H9 (cell line): ENCODE measurements around the gene LARGE1. TPM values are rescaled to one million over a fixed set of nuclear protein-coding genes. Genes with fewer than 3 reads are reported as not detected.
A peak's percentile ranks its signal among the peaks of the same experiment; 100 is the strongest.

Experiments
- DNase-seq: peaks from one replicate; pipeline ENCODE4 v3.0.0-alpha.2; 2017
- H2AFZ ChIP-seq: one replicate; pipeline ENCODE4 v1.6.1; 2013; ENCODE audit warnings: mild to moderate bottlenecking, low read length, control low read depth, moderate library complexity
- H2AK5ac ChIP-seq: 2 replicates; pipeline ENCODE4 v1.6.1; 2013; ENCODE audit warnings: low read length, control low read depth, mixed read lengths; ENCODE audit not compliant: insufficient read length
- H2BK120ac ChIP-seq: one replicate; pipeline ENCODE4 v1.6.1; 2013; ENCODE audit warnings: low read depth, mild to moderate bottlenecking, low read length, control low read depth, inconsistent platforms; ENCODE audit not compliant: poor library complexity, severe bottlenecking
- H2BK12ac ChIP-seq: 2 replicates; pipeline ENCODE4 v1.6.1; 2013; ENCODE audit warnings: low read length, control low read depth, mixed read lengths, low read depth; ENCODE audit not compliant: insufficient read length
- H2BK15ac ChIP-seq: 2 replicates; pipeline ENCODE4 v1.6.1; 2013; ENCODE audit warnings: low read depth, low read length, control low read depth
- H2BK20ac ChIP-seq: one replicate; pipeline ENCODE4 v1.6.1; 2013; ENCODE audit warnings: low read depth, mild to moderate bottlenecking, low read length, control low read depth, inconsistent platforms; ENCODE audit not compliant: poor library complexity, severe bottlenecking
- H2BK5ac ChIP-seq: 2 replicates; pipeline ENCODE4 v1.6.1; 2013; ENCODE audit warnings: low read length, control low read depth, mixed read lengths; ENCODE audit not compliant: insufficient read length
- H3K14ac ChIP-seq: 2 replicates; pipeline ENCODE4 v1.6.1; 2013; ENCODE audit warnings: low read length, control low read depth; ENCODE audit not compliant: insufficient read depth
- H3K18ac ChIP-seq: 2 replicates; pipeline ENCODE4 v1.6.1; 2013; ENCODE audit warnings: low read depth, mild to moderate bottlenecking, mixed read lengths, low read length, control low read depth; ENCODE audit not compliant: insufficient read length
- H3K23ac ChIP-seq: 2 replicates; pipeline ENCODE4 v1.6.1; 2013; ENCODE audit warnings: low read length, control low read depth, mixed read lengths, low read depth; ENCODE audit not compliant: insufficient read length
- H3K23me2 ChIP-seq: 2 replicates; pipeline ENCODE4 v1.6.1; 2013; ENCODE audit warnings: low read depth, mild to moderate bottlenecking, mixed read lengths, low read length, control low read depth; ENCODE audit not compliant: insufficient read length, poor library complexity, severe bottlenecking
- H3K27ac ChIP-seq: 2 replicates; pipeline ENCODE4 v1.5.1; 2013; ENCODE audit warnings: low read length, control low read depth, mixed read lengths, low read depth; ENCODE audit not compliant: insufficient read length
- H3K27me3 ChIP-seq: 2 replicates; pipeline ENCODE4 v1.6.1; 2013; ENCODE audit warnings: low read length, control low read depth, inconsistent platforms; ENCODE audit not compliant: insufficient read depth
- H3K4ac ChIP-seq: 2 replicates; pipeline ENCODE4 v1.6.1; 2013; ENCODE audit warnings: low read depth, mild to moderate bottlenecking, control low read depth, inconsistent platforms, low read length, moderate library complexity
- H3K4me1 ChIP-seq: 2 replicates; pipeline ENCODE4 v1.6.1; 2013; ENCODE audit warnings: low read length, control low read depth, inconsistent platforms; ENCODE audit not compliant: insufficient read depth
- H3K4me2 ChIP-seq: 2 replicates; pipeline ENCODE4 v1.6.1; 2013; ENCODE audit warnings: low read length, control low read depth, mixed read lengths; ENCODE audit not compliant: insufficient read length, insufficient read depth
- H3K56ac ChIP-seq: 2 replicates; pipeline ENCODE4 v1.6.1; 2013; ENCODE audit warnings: low read depth, mild to moderate bottlenecking, mixed read lengths, low read length, control low read depth; ENCODE audit not compliant: insufficient read length
- H3K79me1 ChIP-seq: 2 replicates; pipeline ENCODE4 v1.6.1; 2013; ENCODE audit warnings: low read depth, mild to moderate bottlenecking, moderate library complexity, low read length, control low read depth, inconsistent platforms; ENCODE audit not compliant: insufficient read depth, poor library complexity, severe bottlenecking
- H3K79me2 ChIP-seq: 2 replicates; pipeline ENCODE4 v1.6.1; 2013; ENCODE audit warnings: low read length, control low read depth, inconsistent platforms; ENCODE audit not compliant: insufficient read depth
- H3K9ac ChIP-seq: 2 replicates; pipeline ENCODE4 v1.6.1; 2013; ENCODE audit warnings: low read length, control low read depth, mixed read lengths; ENCODE audit not compliant: insufficient read length; ENCODE audit errors: extremely low read depth
- H3K9me3 ChIP-seq: one replicate; pipeline ENCODE4 v1.6.1; 2013; ENCODE audit warnings: low read depth, low read length, inconsistent platforms; ENCODE audit not compliant: control insufficient read depth
- H3T11ph ChIP-seq: one replicate; pipeline ENCODE4 v1.6.1; 2013; ENCODE audit warnings: mild to moderate bottlenecking, low read length, control low read depth, inconsistent platforms
- H4K20me1 ChIP-seq: one replicate; pipeline ENCODE4 v1.6.1; 2013; ENCODE audit not compliant: control insufficient read depth, insufficient read length, insufficient read depth
- H4K5ac ChIP-seq: 2 replicates; pipeline ENCODE4 v1.6.1; 2013; ENCODE audit warnings: low read depth, mild to moderate bottlenecking, mixed read lengths, low read length, control low read depth; ENCODE audit not compliant: insufficient read length
- H4K8ac ChIP-seq: replicated peaks from 2 replicates; pipeline ENCODE4 v1.6.1; 2013; ENCODE audit warnings: low read length, control low read depth, mixed read lengths, low read depth; ENCODE audit not compliant: insufficient read length
- H4K91ac ChIP-seq: 2 replicates; pipeline ENCODE4 v1.6.1; 2013; ENCODE audit warnings: low read depth, mild to moderate bottlenecking, moderate library complexity, mixed read lengths, low read length, control low read depth; ENCODE audit not compliant: insufficient read length
- H3K27ac Mint-ChIP-seq, 3 experiments: 2 replicates in 2 of 3; 3 replicates in 1 of 3; pipeline ENCODE4 v1.8.0; 2020 to 2021; ENCODE audit warnings: mixed read lengths in 3 of 3, mild to moderate bottlenecking in 1 of 3, moderate library complexity in 1 of 3
- H3K27me3 Mint-ChIP-seq: 2 replicates; pipeline ENCODE4 v1.8.0; 2021; ENCODE audit warnings: low read depth, mild to moderate bottlenecking, moderate library complexity, mixed read lengths
- H3K36me3 Mint-ChIP-seq, 3 experiments: 2 replicates in 2 of 3; 3 replicates in 1 of 3; pipeline ENCODE4 v1.8.0; 2020 to 2021; ENCODE audit warnings: low read depth in 3 of 3, mixed read lengths in 3 of 3; ENCODE audit not compliant: insufficient read depth in 1 of 3
- H3K4me1 Mint-ChIP-seq, 2 experiments: 2 replicates each; pipeline ENCODE4 v1.8.0; 2020; ENCODE audit warnings: mixed read lengths in 2 of 2
- H3K4me3 Mint-ChIP-seq, 2 experiments: 2 replicates in 1 of 2; 3 replicates in 1 of 2; pipeline ENCODE4 v1.8.0; 2020 to 2021; ENCODE audit warnings: mild to moderate bottlenecking in 2 of 2, mixed read lengths in 2 of 2, moderate library complexity in 1 of 2
- H3K9me3 Mint-ChIP-seq, 2 experiments: 2 replicates in 1 of 2; 3 replicates in 1 of 2; pipeline ENCODE4 v1.8.0; 2020; ENCODE audit warnings: mild to moderate bottlenecking in 2 of 2, mixed read lengths in 2 of 2, moderate library complexity in 1 of 2
- WGBS: extraction: QIAGEN DNeasy Blood & Tissue Kit; methylation state at CpG from one replicate; pipeline ENCODE4 v1.1.7; 2013; ENCODE audit warnings: missing lambda C conversion rate, low lambda C conversion rate, mixed read lengths; ENCODE audit not compliant: insufficient read length; ENCODE audit errors: extremely low coverage; 5-methylcytosine and 5-hydroxymethylcytosine counted together
- total RNA-seq: library from RNA; stranded (reverse); gene quantifications from 2 replicates; pipeline ENCODE4 v1.2.1, GENCODE V29; 2021
- TF ChIP-seq, protein P1 (sequence below): fragments of 200-600 bp; sonication (generic); conservative IDR thresholded peaks from 3 replicates; pipeline ENCODE4 v1.8.0; 2021; ENCODE audit warnings: antibody characterized with exemption, mild to moderate bottlenecking

The LARGE1 gene
- total RNA-seq, 1 experiment from 2014 or later, result 43.5 TPM

- H3K23me2 ChIP-seq, result peaks cover 11% of the 10 kb centered on the region
- H4K8ac ChIP-seq, result no peak overlapping the region
- no peak overlapping the region for H3K9ac ChIP-seq
- Mint-ChIP-seq H3K27me3 (peaks cover 17% of the 10 kb centered on the region), H3K27ac (no peak overlapping the region), H3K4me1 (peaks cover 81 to 85% of the 10 kb centered on the region in 2 experiments), H3K36me3 (peaks cover 18 to 22% (median 20%) of the 10 kb centered on the region in 3 experiments), H3K4me3 (peak overlapping the region in 1 of 2 experiments; percentile 50; a peak in 1 of 5 replicates), H3K9me3 (no peaks in the 10 kb centered on the region)
- H3K4ac ChIP-seq, result no peak overlapping the region
- H3K79me2 ChIP-seq, result peaks cover 80% of the 10 kb centered on the region
- no peaks in the 10 kb centered on the region for H3K9me3 ChIP-seq
- peaks cover 7% of the 10 kb centered on the region for H3K79me1 ChIP-seq
- no peak overlapping the region for H3K4me2 ChIP-seq
- no peak overlapping the region for H2BK15ac ChIP-seq
- no peak overlapping the region for H3K14ac ChIP-seq
- no peak overlapping the region for H2BK120ac ChIP-seq
- DNase-seq, result no peak
- H3K27me3 ChIP-seq, result no peaks in the 10 kb centered on the region; the same call in 1 of the 2 replicates
- no peaks in the 10 kb centered on the region for H4K20me1 ChIP-seq
- no peak overlapping the region for H3K18ac ChIP-seq
- no peak overlapping the region for H3T11ph ChIP-seq
- H2BK12ac ChIP-seq, result no peak overlapping the region
- TF ChIP-seq, protein P1, sequence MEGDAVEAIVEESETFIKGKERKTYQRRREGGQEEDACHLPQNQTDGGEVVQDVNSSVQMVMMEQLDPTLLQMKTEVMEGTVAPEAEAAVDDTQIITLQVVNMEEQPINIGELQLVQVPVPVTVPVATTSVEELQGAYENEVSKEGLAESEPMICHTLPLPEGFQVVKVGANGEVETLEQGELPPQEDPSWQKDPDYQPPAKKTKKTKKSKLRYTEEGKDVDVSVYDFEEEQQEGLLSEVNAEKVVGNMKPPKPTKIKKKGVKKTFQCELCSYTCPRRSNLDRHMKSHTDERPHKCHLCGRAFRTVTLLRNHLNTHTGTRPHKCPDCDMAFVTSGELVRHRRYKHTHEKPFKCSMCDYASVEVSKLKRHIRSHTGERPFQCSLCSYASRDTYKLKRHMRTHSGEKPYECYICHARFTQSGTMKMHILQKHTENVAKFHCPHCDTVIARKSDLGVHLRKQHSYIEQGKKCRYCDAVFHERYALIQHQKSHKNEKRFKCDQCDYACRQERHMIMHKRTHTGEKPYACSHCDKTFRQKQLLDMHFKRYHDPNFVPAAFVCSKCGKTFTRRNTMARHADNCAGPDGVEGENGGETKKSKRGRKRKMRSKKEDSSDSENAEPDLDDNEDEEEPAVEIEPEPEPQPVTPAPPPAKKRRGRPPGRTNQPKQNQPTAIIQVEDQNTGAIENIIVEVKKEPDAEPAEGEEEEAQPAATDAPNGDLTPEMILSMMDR, result no peak
- no peak overlapping the region for H2AFZ ChIP-seq
- H4K91ac ChIP-seq, result no peak overlapping the region
- no CpG with 5 or more reads among the region's 1 CpG for WGBS
- H2AK5ac ChIP-seq, result no peak overlapping the region
- H3K27ac ChIP-seq, result no peak overlapping the region
- no peak overlapping the region for H2BK20ac ChIP-seq
- H3K23ac ChIP-seq, result no peak overlapping the region
- peaks cover 9% of the 10 kb centered on the region; the same call in 1 of the 2 replicates for H3K4me1 ChIP-seq
- no peak overlapping the region for H3K56ac ChIP-seq
- H4K5ac ChIP-seq, result no peak overlapping the region
- H2BK5ac ChIP-seq, result no peak overlapping the region
Observed at GRCh38 chr22:33914699-33915098, 5.6 kb downstream of the LARGE1 start.
